ENCODE data around the gene CDYL.

CDYL gene

GRCh38 chr6:4941782-4942672 lies 165.8 kb downstream of the CDYL start:
- peak; percentile 21 for DNase-seq

- no peak for DNase-seq
Observed at GRCh38 chr6:4942673-4943009, 166.4 kb downstream of the CDYL start.

GRCh38 chr6:4943716-4944115 lies 167.5 kb downstream of the CDYL start:
- DNase-seq, result no peak

- no peak for DNase-seq
Observed at GRCh38 chr6:4944325-4944724, 168.1 kb downstream of the CDYL start.

GRCh38 chr6:4946521-4946920 lies 170.3 kb downstream of the CDYL start:
- DNase-seq, result no peak

- no peak for DNase-seq
Observed at GRCh38 chr6:4947716-4948115, 171.5 kb downstream of the CDYL start.

GRCh38 chr6:4948781-4949450 lies 172.7 kb downstream of the CDYL start:
- no peak for DNase-seq

GRCh38 chr6:4950076-4950475 lies 173.9 kb downstream of the CDYL start:
- DNase-seq, result no peak

GRCh38 chr6:4950836-4951533 lies 174.8 kb downstream of the CDYL start:
- DNase-seq, result no peak

GRCh38 chr6:4953440-4953839 lies 177.2 kb downstream of the CDYL start:
- no peak for DNase-seq

GRCh38 chr6:4956625-4957024 lies 180.4 kb downstream of the CDYL start:
- no peak for DNase-seq

- DNase-seq, result no peak
Observed at GRCh38 chr6:4957521-4958231, 181.5 kb downstream of the CDYL start.

GRCh38 chr6:4958624-4959023 lies 182.4 kb downstream of the CDYL start:
- DNase-seq, result no peak

GRCh38 chr6:4961322-4962168 lies 185.3 kb downstream of the CDYL start:
- no peak for DNase-seq

GRCh38 chr6:4962905-4963304 lies 186.7 kb downstream of the CDYL start:
- no peak for DNase-seq

GRCh38 chr6:4964675-4965561 lies 188.7 kb downstream of the CDYL start:
- DNase-seq, result no peak

GRCh38 chr6:4965562-4966389 lies 189.6 kb downstream of the CDYL start:
- no peak for DNase-seq

GRCh38 chr6:4967301-4968030 lies 191.3 kb downstream of the CDYL start:
- DNase-seq, result no peak

GRCh38 chr6:4969609-4970285 lies 193.5 kb downstream of the CDYL start:
- DNase-seq, result no peak
